ENCODE data around the gene ST8SIA6. TPM values are rescaled to one million over a fixed set of nuclear protein-coding genes. Genes with fewer than 3 reads are reported as not detected.

The ST8SIA6 gene
- total and polyA plus RNA-seq, 2 of the 8 experiments (the other 6 are each of a cell fraction or from before 2014, with no cell fraction given) = 0.70 to 1.1 TPM

DNA sequence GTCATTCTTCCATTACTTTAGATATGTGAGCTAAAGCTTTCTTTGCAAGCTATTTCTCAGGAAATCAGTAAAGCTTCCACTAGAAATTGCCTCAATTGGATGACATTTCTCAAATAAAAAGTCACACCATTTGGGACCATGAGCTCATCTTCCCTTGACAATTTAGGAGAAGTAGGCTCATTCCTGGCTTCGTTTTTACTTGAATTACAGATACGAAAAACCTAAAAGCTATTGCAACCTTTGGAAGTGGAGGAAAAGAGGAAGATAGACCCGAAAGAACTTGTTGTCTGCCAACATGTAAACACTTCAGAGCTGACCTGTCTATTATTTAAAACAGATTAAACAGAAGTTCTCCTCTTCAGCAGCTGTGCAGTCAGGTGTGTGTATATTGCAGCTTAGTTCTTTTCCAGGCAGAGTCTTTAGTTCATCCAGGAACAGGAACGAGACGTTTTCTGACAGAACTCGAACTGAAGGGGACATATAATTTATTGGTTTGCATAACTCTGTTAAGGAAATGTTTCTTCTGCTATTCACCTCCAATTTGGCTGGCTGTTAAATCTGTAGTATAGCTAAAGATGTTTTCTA, 43.1 kb upstream of the ST8SIA6 start (continued):
- TF ChIP-seq ATF3 (IDR thresholded peaks at IDR 0.05; ENCODE audit: insufficient read depth, low read depth, low read length) = no peak
- no peak for TF ChIP-seq GABPA (IDR thresholded peaks at IDR 0.05; ENCODE audit: borderline replicate concordance, insufficient read depth, low read length)
- no peak for TF ChIP-seq SIN3A (conservative IDR thresholded peaks at IDR 0.05 in 1 of 2, IDR thresholded peaks at IDR 0.05 in 1 of 2; ENCODE audit: low read depth in 1 of 2, low read length in 2 of 2)
- TF ChIP-seq, protein P1, sequence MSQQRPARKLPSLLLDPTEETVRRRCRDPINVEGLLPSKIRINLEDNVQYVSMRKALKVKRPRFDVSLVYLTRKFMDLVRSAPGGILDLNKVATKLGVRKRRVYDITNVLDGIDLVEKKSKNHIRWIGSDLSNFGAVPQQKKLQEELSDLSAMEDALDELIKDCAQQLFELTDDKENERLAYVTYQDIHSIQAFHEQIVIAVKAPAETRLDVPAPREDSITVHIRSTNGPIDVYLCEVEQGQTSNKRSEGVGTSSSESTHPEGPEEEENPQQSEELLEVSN (IDR thresholded peaks at IDR 0.05) = no peak

Measured in H1 (cell line).